ENCODE results near the gene PLCB1. TPM values are rescaled to one million over a fixed set of nuclear protein-coding genes. Genes with fewer than 3 reads are reported as not detected.

Gene PLCB1
- polyA plus RNA-seq, 6 donors from 2014 or later, result 0.27 to 0.79 (median 0.54) TPM; not detected in 2

GRCh38 chr20:8783734-8784133 lies 651.7 kb downstream of the PLCB1 start:
- no peak overlapping the region for H3K4me3 Mint-ChIP-seq
- no peak for ATAC-seq (ENCODE audit: low read depth in 2 of 2)
- H3K27me3 Mint-ChIP-seq, result no peaks in the 10 kb centered on the region

DNA sequence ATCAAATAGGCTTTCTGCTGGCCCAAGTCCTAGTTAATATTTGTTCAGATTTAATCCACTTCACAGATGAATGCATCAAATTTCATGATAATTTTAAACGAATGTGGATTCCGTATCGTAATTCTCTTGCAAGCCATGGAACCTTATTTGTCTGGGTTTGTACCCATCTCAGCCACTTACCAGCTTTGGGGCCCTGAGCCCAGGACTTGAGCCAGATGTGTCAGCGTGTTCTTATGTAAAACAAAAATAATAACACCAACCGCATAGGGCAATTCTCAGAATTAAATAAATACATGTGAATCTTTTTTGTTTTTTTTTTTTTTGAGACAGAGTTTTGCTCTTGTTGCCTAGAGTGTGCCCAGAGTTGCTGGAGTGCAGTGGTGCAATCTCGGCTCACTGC lies 654.3 kb downstream of the PLCB1 start:
- Mint-ChIP-seq H3K27me3 (no peaks in the 10 kb centered on the region), H3K27ac (no peak overlapping the region), H3K36me3 (no peaks in the 10 kb centered on the region), H3K4me3 (no peak overlapping the region), H3K4me1 (no peaks in the 10 kb centered on the region), H3K9me3 (peaks cover 0 to 2% (median 0%) of the 10 kb centered on the region in 7 donors)
- ATAC-seq (ENCODE audit: low read depth in 2 of 2) (no peak), DNase-seq (no peak)

More at GRCh38 chr20:8783734-8784133, 651.7 kb downstream of the PLCB1 start:
- Mint-ChIP-seq H3K4me1 (no peaks in the 10 kb centered on the region), H3K9me3 (peaks cover 0 to 4% (median 0%) of the 10 kb centered on the region in 7 donors), H3K36me3 (no peaks in the 10 kb centered on the region), H3K27ac (no peak overlapping the region)
- no peak for DNase-seq

DNA sequence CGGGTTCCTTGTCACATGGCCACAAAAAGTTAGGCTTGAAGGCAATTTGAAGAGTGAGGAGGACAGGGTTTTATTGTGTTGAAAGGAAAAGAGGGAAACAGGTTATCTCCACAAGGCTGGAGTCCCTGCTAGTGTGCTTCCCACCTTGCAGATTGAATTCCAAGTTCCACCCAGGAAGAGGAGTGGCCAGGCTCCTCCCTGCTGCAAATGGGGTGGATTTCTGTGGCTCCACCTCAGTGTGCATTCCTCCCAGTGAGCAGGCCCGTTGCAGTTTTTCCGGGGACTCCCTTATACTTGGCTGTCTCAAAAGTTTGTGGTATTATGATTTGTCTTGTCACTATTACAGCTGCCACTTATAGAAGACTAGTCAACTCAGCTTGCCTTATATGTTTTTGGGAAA lies 655.0 kb downstream of the PLCB1 start:
- ATAC-seq (ENCODE audit: low read depth in 2 of 2) (no peak), DNase-seq (no peak)
- H3K27ac Mint-ChIP-seq, result no peak overlapping the region
- H3K36me3 Mint-ChIP-seq, result no peaks in the 10 kb centered on the region
- H3K4me3 Mint-ChIP-seq, result no peak overlapping the region
- H3K27me3 Mint-ChIP-seq, result no peaks in the 10 kb centered on the region
- H3K4me1 Mint-ChIP-seq, result no peaks in the 10 kb centered on the region
- peaks cover 0 to 2% (median 0%) of the 10 kb centered on the region in 7 donors for H3K9me3 Mint-ChIP-seq

DNA sequence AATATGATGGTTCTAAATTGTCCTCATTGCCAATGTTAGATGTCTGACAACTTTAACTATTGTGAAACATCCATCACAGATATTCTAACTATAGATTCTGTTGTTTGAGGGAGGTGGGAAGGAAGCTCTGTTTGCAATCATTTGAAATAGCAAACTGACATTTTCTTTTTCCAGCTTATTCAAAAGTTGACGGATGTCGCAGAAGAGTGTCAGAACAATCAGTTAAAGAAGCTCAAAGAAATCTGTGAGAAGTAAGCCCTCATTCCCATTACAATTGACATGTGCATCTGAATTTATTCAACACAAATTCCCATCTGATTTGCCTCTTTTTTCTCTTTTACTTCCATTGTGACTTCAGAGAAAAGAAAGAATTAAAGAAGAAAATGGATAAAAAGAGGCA lies 656.2 kb downstream of the PLCB1 start:
- no peaks in the 10 kb centered on the region for H3K4me1 Mint-ChIP-seq
- DNase-seq (no peak), ATAC-seq (ENCODE audit: low read depth in 2 of 2) (no peak)
- H3K27ac Mint-ChIP-seq, result no peak overlapping the region
- H3K4me3 Mint-ChIP-seq, result no peak overlapping the region
- no peaks in the 10 kb centered on the region for H3K27me3 Mint-ChIP-seq
- no peaks in the 10 kb centered on the region for H3K9me3 Mint-ChIP-seq
- no peaks in the 10 kb centered on the region for H3K36me3 Mint-ChIP-seq

- Mint-ChIP-seq H3K27ac (peak overlapping the region in 1 of 6 donors; percentile 47), H3K4me1 (no peaks in the 10 kb centered on the region), H3K27me3 (no peaks in the 10 kb centered on the region), H3K4me3 (no peak overlapping the region), H3K9me3 (no peaks in the 10 kb centered on the region), H3K36me3 (no peaks in the 10 kb centered on the region)
- DNase-seq, result no peak
- no peak for ATAC-seq (ENCODE audit: low read depth in 2 of 2)
These were observed 656.8 kb downstream of the PLCB1 start for GRCh38 chr20:8788831-8789230.

DNA sequence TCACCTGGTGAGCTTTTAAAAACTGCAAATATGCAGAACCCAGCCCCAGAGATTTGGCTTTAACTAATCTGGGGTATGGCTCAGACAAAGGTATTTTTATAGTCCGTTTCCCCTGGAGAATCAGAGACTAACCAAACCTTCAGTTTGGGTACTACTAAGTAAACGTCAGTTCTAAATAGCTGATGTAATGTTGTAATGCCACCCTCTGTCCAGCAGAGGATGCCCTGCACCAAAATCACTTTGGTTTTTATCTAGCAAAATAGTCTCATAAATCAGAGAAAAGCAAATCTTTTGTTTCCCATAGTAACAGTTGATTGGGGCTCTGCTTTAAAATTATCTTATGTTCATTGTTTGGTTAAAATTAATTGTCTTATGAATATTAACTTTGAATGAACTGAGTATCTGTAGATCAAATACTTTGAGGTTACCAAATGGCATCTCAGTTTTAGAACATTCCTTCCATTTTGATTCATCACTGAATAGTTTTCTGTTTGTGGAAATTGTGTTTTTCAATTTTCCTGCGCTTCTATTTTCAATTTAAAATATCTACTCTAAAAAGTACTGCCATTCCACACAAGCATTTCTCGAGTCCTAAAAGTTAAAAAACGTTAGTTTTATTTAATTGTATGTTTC lies 658.5 kb downstream of the PLCB1 start:
- DNase-seq, result no peak
- Mint-ChIP-seq H3K4me1 (no peaks in the 10 kb centered on the region), H3K9me3 (no peaks in the 10 kb centered on the region), H3K27ac (no peak overlapping the region), H3K27me3 (no peaks in the 10 kb centered on the region), H3K36me3 (no peaks in the 10 kb centered on the region), H3K4me3 (no peak overlapping the region)
- no peak for ATAC-seq (ENCODE audit: low read depth in 2 of 2)

GRCh38 chr20:8795404-8795803 lies 663.3 kb downstream of the PLCB1 start:
- H3K36me3 Mint-ChIP-seq, result no peaks in the 10 kb centered on the region
- no peaks in the 10 kb centered on the region for H3K9me3 Mint-ChIP-seq
- H3K4me1 Mint-ChIP-seq, result no peaks in the 10 kb centered on the region
- no peak overlapping the region for H3K27ac Mint-ChIP-seq
- DNase-seq (no peak), ATAC-seq (ENCODE audit: low read depth in 2 of 2) (no peak)
- no peaks in the 10 kb centered on the region for H3K27me3 Mint-ChIP-seq
- H3K4me3 Mint-ChIP-seq, result no peak overlapping the region

DNA sequence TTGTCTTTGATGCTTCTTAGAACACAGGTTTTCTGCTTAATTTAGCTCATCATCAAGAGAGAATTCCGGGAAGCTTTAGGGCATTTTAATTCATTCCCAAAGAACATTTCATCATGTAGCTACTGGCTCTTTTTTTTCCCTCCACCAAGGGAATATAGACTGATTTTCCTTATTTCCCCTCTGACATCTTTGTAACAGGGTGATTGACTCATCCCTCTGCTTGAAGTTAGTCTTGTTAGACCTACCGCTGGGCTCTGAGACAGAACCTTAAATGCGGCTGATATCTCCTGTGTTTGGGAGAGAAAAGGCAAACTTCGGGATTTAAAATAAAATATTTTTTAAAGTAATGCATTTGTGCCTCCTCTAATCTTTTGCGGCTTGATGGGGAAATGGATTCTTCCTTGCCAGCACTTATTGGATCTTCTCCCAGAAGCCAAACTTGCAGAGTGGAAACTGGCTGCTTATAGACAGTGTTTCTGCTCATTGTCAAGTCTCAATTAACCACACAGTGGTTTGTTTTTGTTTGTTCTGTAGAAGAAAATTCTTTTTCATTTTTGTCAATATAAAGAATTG lies 664.1 kb downstream of the PLCB1 start:
- H3K36me3 Mint-ChIP-seq, result no peaks in the 10 kb centered on the region
- no peaks in the 10 kb centered on the region for H3K4me1 Mint-ChIP-seq
- H3K27me3 Mint-ChIP-seq, result no peaks in the 10 kb centered on the region
- no peak overlapping the region for H3K27ac Mint-ChIP-seq
- no peak overlapping the region for H3K4me3 Mint-ChIP-seq
- no peaks in the 10 kb centered on the region for H3K9me3 Mint-ChIP-seq
- DNase-seq (no peak), ATAC-seq (ENCODE audit: low read depth in 2 of 2) (no peak)

GRCh38 chr20:8798505-8798904 lies 666.4 kb downstream of the PLCB1 start:
- no peaks in the 10 kb centered on the region for H3K27me3 Mint-ChIP-seq
- H3K9me3 Mint-ChIP-seq, result peaks cover 0 to 5% (median 0%) of the 10 kb centered on the region in 7 donors
- no peak overlapping the region for H3K27ac Mint-ChIP-seq
- no peak overlapping the region for H3K4me3 Mint-ChIP-seq
- H3K36me3 Mint-ChIP-seq, result no peaks in the 10 kb centered on the region
- no peak for ATAC-seq (ENCODE audit: low read depth in 2 of 2)
- DNase-seq, result no peak
- no peaks in the 10 kb centered on the region for H3K4me1 Mint-ChIP-seq

DNA sequence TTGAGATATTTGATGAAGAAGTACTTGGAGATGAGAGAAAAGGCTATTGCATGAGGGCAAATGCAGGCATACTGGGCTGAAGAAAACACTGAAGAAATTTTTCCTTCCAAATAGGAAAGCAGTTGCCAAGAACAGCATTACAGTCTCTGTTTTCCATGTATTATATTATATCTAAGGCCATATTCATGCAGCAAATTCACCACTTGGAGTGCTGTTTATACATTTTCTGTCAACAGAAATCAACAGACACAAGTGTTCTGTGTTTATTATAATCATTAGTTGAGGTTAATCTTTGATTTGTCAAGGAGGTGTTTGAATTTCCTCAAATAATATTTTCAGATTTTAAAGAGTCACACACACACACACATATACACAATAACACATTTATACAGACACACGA lies 668.0 kb downstream of the PLCB1 start:
- Mint-ChIP-seq H3K27me3 (no peaks in the 10 kb centered on the region), H3K4me1 (no peaks in the 10 kb centered on the region), H3K27ac (no peak overlapping the region), H3K9me3 (peaks cover 0 to 5% (median 0%) of the 10 kb centered on the region in 7 donors), H3K4me3 (no peak overlapping the region), H3K36me3 (no peaks in the 10 kb centered on the region)
- DNase-seq (no peak), ATAC-seq (ENCODE audit: low read depth in 2 of 2) (no peak)

GRCh38 chr20:8801686-8802085 lies 669.6 kb downstream of the PLCB1 start:
- Mint-ChIP-seq H3K36me3 (no peaks in the 10 kb centered on the region), H3K27ac (no peak overlapping the region), H3K27me3 (no peaks in the 10 kb centered on the region), H3K9me3 (peaks cover 0 to 5% (median 0%) of the 10 kb centered on the region in 7 donors), H3K4me1 (no peaks in the 10 kb centered on the region), H3K4me3 (no peak overlapping the region)
- DNase-seq, result no peak
- ATAC-seq (ENCODE audit: low read depth in 2 of 2), result no peak

GRCh38 chr20:8803065-8803464 lies 671.0 kb downstream of the PLCB1 start:
- DNase-seq, result no peak
- Mint-ChIP-seq H3K27me3 (no peaks in the 10 kb centered on the region), H3K4me1 (no peaks in the 10 kb centered on the region), H3K9me3 (peaks cover 0 to 5% (median 0%) of the 10 kb centered on the region in 7 donors), H3K36me3 (no peaks in the 10 kb centered on the region), H3K27ac (no peak overlapping the region), H3K4me3 (no peak overlapping the region)
- ATAC-seq (ENCODE audit: low read depth in 2 of 2), result no peak

- DNase-seq (no peak), ATAC-seq (ENCODE audit: low read depth in 2 of 2) (no peak)
- no peaks in the 10 kb centered on the region for H3K4me1 Mint-ChIP-seq
- no peaks in the 10 kb centered on the region for H3K36me3 Mint-ChIP-seq
- H3K27me3 Mint-ChIP-seq, result no peaks in the 10 kb centered on the region
- H3K27ac Mint-ChIP-seq, result no peak overlapping the region
- peaks cover 0 to 5% (median 0%) of the 10 kb centered on the region in 7 donors for H3K9me3 Mint-ChIP-seq
- H3K4me3 Mint-ChIP-seq, result no peak overlapping the region
These were observed 671.9 kb downstream of the PLCB1 start for GRCh38 chr20:8803941-8804340.

- ATAC-seq (ENCODE audit: low read depth in 2 of 2) (no peak), DNase-seq (no peak)
- Mint-ChIP-seq H3K27ac (no peak overlapping the region), H3K4me3 (no peak overlapping the region), H3K9me3 (peaks cover 0 to 5% (median 0%) of the 10 kb centered on the region in 7 donors), H3K4me1 (no peaks in the 10 kb centered on the region), H3K36me3 (no peaks in the 10 kb centered on the region), H3K27me3 (no peaks in the 10 kb centered on the region)
These were observed 673.8 kb downstream of the PLCB1 start for GRCh38 chr20:8805737-8806442.
